Right lobe of liver (tissue), 6 donors: ENCODE data around the gene RRM2. TPM values are rescaled to one million over a fixed set of nuclear protein-coding genes. Genes with fewer than 3 reads are reported as not detected.

Experiments
- ATAC-seq, 4 donors: fragments of 200-7000 bp; cut with Tn5 transposase; one replicate each; pipeline ENCODE4 v1.9.1; 2020; ENCODE audit warnings: mild to moderate bottlenecking in 4 of 4, moderate library complexity in 4 of 4
- DNase-seq, 3 donors: peaks; one replicate each; pipeline ENCODE4 v3.0.0-alpha.2; 2020
- H3K27ac ChIP-seq, 3 donors: fragments of 200-600 bp; one replicate each; pipeline ENCODE4 v1.8.0; 2022
- H3K27me3 ChIP-seq, 2 donors: fragments of 200-600 bp; one replicate each; pipeline ENCODE4 v1.8.0; 2022
- H3K36me3 ChIP-seq, 4 donors: fragments of 200-600 bp; sonication (generic) in 1 of 4; one replicate each; pipeline versions ENCODE4 v1.5.1 to v1.8.0; 2017 to 2022; ENCODE audit warnings: control low read depth in 1 of 4
- H3K4me1 ChIP-seq, 4 donors: fragments of 200-600 bp; sonication (generic) in 1 of 4; one replicate each; pipeline versions ENCODE4 v1.5.1 to v1.8.0; 2017 to 2022; ENCODE audit warnings: control low read depth in 1 of 4
- H3K4me3 ChIP-seq, 3 donors: fragments of 200-600 bp; one replicate each; pipeline ENCODE4 v1.8.0; 2022
- H3K9me3 ChIP-seq, 4 donors: fragments of 200-600 bp; sonication (generic) in 1 of 4; one replicate each; pipeline versions ENCODE4 v1.5.1 to v1.8.0; 2017 to 2022; ENCODE audit warnings: control low read depth in 1 of 4
- POLR2A ChIP-seq: fragments of 450-650 bp; IDR thresholded peaks from one replicate; pipeline ENCODE4 v1.6.1; 2017; ENCODE audit warnings: antibody characterized with exemption, mild to moderate bottlenecking
- WGBS: methylation state at CpG from one replicate; pipeline ENCODE4 v1.1.6; 2018; ENCODE audit warnings: low coverage, low lambda C conversion rate; ENCODE audit not compliant: insufficient coverage; ENCODE audit errors: missing lambda C conversion rate; 5-methylcytosine and 5-hydroxymethylcytosine counted together
- intact Hi-C, 2 donors: fragments of 100-400 bp; cut with DNase I; formaldehyde crosslinking; loops; one replicate each; pipeline versions ENCODE4 v1.11.2 to v1.14.1; 2022
- total RNA-seq, 6 experiments: library from RNA; depleted of rRNA in 2 of 6; stranded (reverse); fragments of >200 nt in 2 of 6; fragmentation: NEBNext Ultra II Directional in 3 of 6; extraction: Animal tissue kit (Norgen Biotek cat#: 25700) in 3 of 6; gene quantifications; one replicate each; pipeline versions ENCODE4 v1.1.0 to v1.2.4, GENCODE V29; 2016 to 2023
- TF ChIP-seq, protein P1 (sequence below), 4 donors: fragments of 200-600 bp in 3 of 4; fragments of 450-650 bp in 1 of 4; IDR thresholded peaks; one replicate each; pipeline versions ENCODE4 v1.5.1 to v1.8.0; 2016 to 2022; ENCODE audit warnings: antibody characterized with exemption in 4 of 4, mild to moderate bottlenecking in 2 of 4
- donor health status: DM: no; HTN: yes; CAD: no.
- donor health status: DM: no; HTN: no; CAD: no.
- donor health status: DM: no; HTN: no; CAD: no.
- donor health status: DM: no; HTN: yes; CAD: no.
- donor health status: DM: no; HTN: yes; CAD: no.

Gene RRM2
- total RNA-seq, 6 experiments from 2014 or later = 1.1 to 10.3 (median 5.7) TPM

DNA sequence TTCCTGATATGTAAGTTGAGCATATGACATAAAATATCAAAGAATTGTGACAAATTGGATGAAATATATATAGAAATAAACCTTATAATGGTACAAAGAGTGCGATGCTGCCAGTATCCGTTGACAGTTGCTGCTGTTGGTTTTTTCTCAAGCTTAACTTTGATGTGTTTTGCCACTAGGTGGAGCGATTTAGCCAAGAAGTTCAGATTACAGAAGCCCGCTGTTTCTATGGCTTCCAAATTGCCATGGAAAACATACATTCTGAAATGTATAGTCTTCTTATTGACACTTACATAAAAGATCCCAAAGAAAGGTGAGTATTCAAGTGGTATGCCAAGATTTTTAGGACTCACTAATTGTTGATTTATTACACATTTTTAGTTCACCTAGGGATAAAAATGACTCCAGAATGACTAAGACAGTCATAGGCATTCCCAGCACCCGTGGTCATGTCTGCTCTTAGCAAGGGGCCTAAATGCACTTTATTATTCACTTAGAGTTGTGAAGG is 2.1 kb downstream of the RRM2 start:
- intact Hi-C loops = loop anchor here (5.0 to 10.0 kb wide), 3 partner anchors 150 to 313 kb away; no protein-coding TSS in a partner anchor
- peaks cover 0 to 37% (median 10%) of the 10 kb centered on the region in 4 donors for H3K4me1 ChIP-seq
- DNase-seq = no peak

DNA sequence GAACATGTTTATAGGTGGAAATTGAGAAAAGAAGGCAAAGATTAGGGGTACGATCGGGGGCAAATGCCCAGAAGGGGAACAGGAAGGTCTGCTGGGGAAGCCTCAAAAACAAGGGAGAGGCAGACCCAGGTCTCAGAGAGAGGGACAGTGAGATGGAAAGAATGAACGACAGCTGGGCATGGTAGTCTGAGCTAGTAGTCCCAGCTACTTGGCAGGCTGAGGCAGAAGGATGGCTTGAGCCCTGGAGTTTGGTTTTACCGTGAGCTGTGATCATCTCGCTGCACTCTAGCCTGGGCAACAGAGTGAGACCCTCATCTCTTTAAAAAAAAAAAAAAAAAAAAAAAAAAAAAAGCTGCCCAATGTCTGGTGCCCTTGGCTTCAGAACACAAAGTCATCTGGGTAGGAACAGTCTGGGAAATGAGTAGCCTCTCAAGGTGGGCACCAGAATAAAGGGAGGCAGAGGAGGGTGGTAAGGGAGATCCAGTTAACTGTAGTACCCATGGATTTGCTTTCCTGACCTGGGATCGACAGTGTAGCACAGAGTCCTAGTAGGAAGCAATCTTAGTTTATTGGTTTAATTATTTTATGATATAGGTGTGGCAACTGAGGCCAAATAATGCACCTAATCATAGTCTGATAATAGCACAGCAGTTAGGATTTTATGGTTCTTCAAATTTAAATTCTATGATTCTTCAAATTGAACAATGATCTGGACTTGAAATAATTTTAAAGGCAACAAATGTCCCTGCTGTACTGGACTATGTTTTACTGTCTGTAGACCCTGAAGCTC is 3.5 kb downstream of the RRM2 start:
- TF ChIP-seq POLR2A = no peak
- TF ChIP-seq, protein P1, sequence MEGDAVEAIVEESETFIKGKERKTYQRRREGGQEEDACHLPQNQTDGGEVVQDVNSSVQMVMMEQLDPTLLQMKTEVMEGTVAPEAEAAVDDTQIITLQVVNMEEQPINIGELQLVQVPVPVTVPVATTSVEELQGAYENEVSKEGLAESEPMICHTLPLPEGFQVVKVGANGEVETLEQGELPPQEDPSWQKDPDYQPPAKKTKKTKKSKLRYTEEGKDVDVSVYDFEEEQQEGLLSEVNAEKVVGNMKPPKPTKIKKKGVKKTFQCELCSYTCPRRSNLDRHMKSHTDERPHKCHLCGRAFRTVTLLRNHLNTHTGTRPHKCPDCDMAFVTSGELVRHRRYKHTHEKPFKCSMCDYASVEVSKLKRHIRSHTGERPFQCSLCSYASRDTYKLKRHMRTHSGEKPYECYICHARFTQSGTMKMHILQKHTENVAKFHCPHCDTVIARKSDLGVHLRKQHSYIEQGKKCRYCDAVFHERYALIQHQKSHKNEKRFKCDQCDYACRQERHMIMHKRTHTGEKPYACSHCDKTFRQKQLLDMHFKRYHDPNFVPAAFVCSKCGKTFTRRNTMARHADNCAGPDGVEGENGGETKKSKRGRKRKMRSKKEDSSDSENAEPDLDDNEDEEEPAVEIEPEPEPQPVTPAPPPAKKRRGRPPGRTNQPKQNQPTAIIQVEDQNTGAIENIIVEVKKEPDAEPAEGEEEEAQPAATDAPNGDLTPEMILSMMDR (IDR thresholded peaks at IDR 0.05) = no peak
- no peak for ATAC-seq
- no peak overlapping the region for H3K27ac ChIP-seq
- peaks cover 0 to 3% (median 0%) of the 10 kb centered on the region in 4 donors for H3K36me3 ChIP-seq
- H3K9me3 ChIP-seq = no peaks in the 10 kb centered on the region
- intact Hi-C loops = loop anchor here (10.0 kb wide), 2 partner anchors 149 to 309 kb away; no protein-coding TSS in a partner anchor
- no peaks in the 10 kb centered on the region for H3K27me3 ChIP-seq
- WGBS = 80% methylated on average over 3 of the region's 6 CpGs
- DNase-seq = no peak
- peaks cover 0 to 29% (median 6%) of the 10 kb centered on the region in 4 donors for H3K4me1 ChIP-seq
- H3K4me3 ChIP-seq = no peak overlapping the region

More for the DNA sequence above, 2.1 kb downstream of the RRM2 start:
- no peak for TF ChIP-seq POLR2A
- TF ChIP-seq, protein P1 (IDR thresholded peaks at IDR 0.05) = peak; percentile 72 to 77 (median 76)
- no peaks in the 10 kb centered on the region for H3K9me3 ChIP-seq
- no peak overlapping the region for H3K4me3 ChIP-seq
- peaks cover 0 to under 1% (median 0%) of the 10 kb centered on the region in 4 donors for H3K36me3 ChIP-seq
- 8% methylated on average over 5 of the region's 5 CpGs for WGBS
- no peak overlapping the region for H3K27ac ChIP-seq
- H3K27me3 ChIP-seq = no peaks in the 10 kb centered on the region
- no peak for ATAC-seq

DNA sequence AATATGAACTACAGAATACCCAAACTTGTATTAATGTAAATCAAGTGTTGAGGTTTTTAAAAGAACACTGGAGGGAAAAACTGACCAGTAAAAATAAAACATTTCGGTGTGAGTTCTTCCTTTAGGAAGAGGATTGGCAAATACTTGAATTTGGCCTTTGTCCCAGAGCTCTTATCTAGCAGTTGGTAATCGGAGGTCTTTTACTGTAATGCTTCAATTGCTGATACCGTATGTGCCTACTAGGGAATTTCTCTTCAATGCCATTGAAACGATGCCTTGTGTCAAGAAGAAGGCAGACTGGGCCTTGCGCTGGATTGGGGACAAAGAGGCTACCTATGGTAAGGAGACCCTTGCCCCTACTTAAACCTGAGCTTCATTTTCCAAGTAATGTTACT is 4.1 kb downstream of the RRM2 start:
- WGBS = 25% methylated on average over 5 of the region's 5 CpGs
- H3K4me1 ChIP-seq = peaks cover 0 to 25% (median 3%) of the 10 kb centered on the region in 4 donors
- peak in 3 of 4 donors; percentile 46 to 67 (median 63) for ATAC-seq
- no peak overlapping the region for H3K4me3 ChIP-seq
- no peak overlapping the region for H3K27ac ChIP-seq
- no peaks in the 10 kb centered on the region for H3K9me3 ChIP-seq
- H3K36me3 ChIP-seq = peaks cover 0 to 3% (median 0%) of the 10 kb centered on the region in 4 donors
- no peak for DNase-seq
- intact Hi-C loops = loop anchor here (10.0 kb wide), 2 partner anchors 148 to 308 kb away; no protein-coding TSS in a partner anchor
- TF ChIP-seq, protein P1 (IDR thresholded peaks at IDR 0.05) = peak in 1 of 4 donors; percentile 5
- no peak for TF ChIP-seq POLR2A
- H3K27me3 ChIP-seq = no peaks in the 10 kb centered on the region

DNA sequence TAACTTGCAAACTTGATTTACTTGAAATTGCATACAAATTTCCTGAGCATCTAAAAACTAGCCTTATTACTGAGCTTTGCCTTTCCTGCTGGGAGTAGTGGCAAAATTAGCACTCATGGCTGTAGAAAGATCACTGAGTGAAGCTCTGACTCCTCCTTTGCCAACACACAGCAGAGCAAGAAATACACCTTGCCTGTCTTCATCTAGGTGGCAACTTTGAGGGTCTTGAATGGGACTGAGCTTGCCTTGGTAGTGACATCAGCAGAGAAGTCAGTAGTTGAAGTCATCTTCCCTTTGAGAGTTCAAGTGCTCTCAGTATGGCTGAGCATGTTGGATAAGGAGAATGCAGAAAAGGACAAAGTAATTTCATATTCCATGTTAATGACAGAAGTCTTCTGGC is 5.9 kb downstream of the RRM2 start:
- no peak for ATAC-seq
- intact Hi-C loops = loop anchor here (10.0 kb wide), 2 partner anchors 146 to 306 kb away; no protein-coding TSS in a partner anchor
- Histone ChIP-seq H3K27ac (no peak overlapping the region), H3K36me3 (peaks cover 0 to 3% (median 0%) of the 10 kb centered on the region in 4 donors), H3K4me3 (no peak overlapping the region), H3K4me1 (peaks cover 0 to 22% (median 0%) of the 10 kb centered on the region in 4 donors), H3K9me3 (no peaks in the 10 kb centered on the region), H3K27me3 (no peaks in the 10 kb centered on the region)
- no peak for TF ChIP-seq POLR2A
- TF ChIP-seq, protein P1 (IDR thresholded peaks at IDR 0.05) = no peak
- no peak for DNase-seq
